GM21526 (cell line): ENCODE measurements around the gene KATNAL1.

Experiments used
- ATAC-seq: cut with Tn5 transposase; IDR thresholded peaks from one replicate; pipeline ENCODE4 v1.9.1; 2021; ENCODE audit warnings: moderate library complexity; ENCODE audit not compliant: unreplicated experiment, low FRiP score

KATNAL1 gene

DNA sequence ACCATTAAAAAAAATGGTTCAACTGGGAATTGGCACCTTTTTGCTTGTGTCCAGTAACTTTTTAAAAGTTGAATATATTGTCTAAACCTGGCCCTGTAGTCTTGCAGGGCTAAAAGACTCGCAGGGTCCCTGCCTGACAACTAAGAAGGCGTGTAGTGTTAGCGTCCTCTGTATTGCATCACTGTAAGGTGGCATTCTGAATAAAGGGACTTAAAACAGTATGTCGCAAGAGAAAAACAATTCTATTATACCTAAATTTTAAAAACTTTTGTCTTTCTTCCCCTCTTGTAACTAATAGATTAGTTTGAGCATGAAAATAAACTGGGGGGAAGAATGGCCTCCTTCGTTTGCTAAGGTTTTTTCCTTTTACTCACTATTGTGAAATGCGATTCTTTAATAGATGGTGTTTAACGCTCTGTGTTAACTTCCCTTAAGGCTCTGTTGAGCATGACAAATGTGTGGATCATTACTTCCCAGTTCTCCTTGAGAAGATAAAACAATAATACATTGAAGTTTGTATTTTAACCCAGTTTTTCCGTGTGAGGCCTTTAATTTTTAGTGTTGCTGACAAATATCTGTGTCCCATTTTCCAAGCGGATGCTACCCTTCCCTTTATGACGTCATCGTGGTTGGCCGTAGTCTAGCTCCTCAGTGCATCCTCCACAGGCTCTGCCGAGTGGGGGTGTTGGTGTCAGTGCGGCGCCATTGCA lies 134.6 kb downstream of the KATNAL1 start:
- no peak for ATAC-seq

DNA sequence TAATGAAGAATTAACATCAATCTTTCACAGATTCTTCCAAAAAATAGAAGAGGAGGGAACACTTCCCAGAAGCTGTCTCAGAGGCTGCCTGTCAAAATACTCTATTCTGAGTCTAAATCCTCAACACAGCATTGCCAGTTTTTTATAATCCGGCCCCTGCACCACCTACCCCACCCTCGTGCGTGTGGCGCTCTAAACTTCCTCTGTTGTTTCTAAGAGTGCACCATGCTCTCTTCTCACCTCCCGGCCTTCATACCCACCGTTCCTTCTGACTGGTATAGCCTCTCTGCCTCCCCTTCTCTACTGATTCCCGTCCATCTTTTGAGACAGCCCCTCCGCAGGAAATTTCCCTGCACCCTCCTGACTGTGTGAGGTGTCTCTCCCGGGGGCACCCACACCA lies 136.8 kb downstream of the KATNAL1 start:
- ATAC-seq = no peak

- no peak for ATAC-seq
Observed at GRCh38 chr13:30169442-30169841, 137.9 kb downstream of the KATNAL1 start.

GRCh38 chr13:30165796-30166195 lies 141.6 kb downstream of the KATNAL1 start:
- ATAC-seq = no peak

DNA sequence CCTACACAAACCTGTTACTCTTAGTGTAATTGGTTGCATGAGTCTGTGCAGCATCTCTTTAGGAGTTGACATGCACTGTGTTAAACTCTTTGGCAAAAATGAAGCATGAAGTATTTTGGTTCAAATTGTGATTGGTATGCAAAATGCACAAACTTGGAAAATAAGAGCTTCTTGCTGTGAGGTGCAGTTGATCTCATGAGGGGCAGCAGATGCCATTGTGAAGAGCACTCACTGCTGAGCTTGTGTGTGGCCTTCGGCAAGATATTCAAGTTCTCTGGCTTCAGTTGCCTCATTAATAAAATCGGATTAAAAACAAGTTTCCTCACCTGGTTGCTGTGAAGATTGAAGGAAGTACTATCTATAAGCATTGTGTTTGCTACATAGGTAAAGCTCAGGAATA lies 142.3 kb downstream of the KATNAL1 start:
- ATAC-seq = no peak

DNA sequence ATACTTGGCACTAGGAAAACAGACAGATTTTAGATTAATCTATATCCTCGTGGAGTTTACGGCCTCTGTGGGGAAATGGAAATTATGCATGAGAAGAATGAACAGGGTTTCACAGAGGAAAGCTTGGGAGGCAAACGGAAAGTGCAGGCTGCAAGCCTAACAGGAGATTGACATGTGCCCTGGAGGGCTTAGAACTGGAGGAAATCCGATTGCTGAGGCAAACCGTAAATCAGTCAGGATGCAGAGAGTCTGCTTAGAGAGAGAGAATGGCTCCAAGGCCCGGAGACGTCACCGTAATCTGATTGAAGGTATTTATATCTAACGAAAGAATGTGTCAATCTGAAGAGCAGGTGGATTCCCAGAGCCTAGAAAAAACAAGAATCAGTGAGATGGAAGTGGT lies 143.2 kb downstream of the KATNAL1 start:
- no peak for ATAC-seq

- no peak for ATAC-seq
Observed at GRCh38 chr13:30163441-30163840, 143.9 kb downstream of the KATNAL1 start.

- ATAC-seq = no peak
Observed at GRCh38 chr13:30159446-30159839, 147.9 kb downstream of the KATNAL1 start.

GRCh38 chr13:30158774-30159445 lies 148.4 kb downstream of the KATNAL1 start:
- ATAC-seq = no peak

GRCh38 chr13:30157616-30157993 lies 149.7 kb downstream of the KATNAL1 start:
- no peak for ATAC-seq

DNA sequence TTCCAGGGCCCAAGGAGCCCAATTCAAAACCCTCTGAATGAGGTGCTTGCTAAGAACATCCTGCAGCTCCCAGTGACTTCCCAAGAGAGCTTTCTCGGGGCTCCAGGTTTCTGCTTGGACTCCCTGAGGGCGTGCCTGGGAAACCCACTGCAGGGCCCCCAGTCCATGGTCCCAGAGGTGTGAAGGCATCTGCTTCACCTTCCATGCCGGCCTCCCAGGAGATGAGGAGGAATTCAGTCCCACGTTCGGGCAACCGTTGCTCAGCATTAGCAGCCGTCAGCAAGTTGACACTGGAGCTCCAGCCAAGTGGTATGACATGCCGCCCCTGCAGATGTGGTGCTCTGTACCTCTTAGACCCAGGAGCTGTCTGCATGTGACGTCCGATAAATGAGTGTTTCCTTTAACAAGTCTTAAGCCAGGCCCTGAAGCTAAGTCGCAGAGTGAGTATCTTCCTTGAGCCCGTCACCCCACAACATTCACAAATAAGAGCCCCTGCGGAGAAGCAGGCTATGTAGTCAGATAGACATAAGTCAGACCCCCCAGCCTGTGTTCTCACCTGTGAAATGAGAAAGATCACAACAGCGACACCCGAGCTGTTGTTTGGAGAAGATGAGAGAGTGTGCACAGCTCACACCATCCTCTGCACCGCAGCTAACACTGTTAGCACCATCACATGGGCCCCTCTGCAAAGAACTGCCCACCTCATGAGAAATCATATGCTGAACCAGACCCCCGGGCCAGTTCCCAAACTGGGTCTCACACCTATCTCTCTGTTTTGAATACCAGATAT lies 150.3 kb downstream of the KATNAL1 start:
- ATAC-seq = no peak

DNA sequence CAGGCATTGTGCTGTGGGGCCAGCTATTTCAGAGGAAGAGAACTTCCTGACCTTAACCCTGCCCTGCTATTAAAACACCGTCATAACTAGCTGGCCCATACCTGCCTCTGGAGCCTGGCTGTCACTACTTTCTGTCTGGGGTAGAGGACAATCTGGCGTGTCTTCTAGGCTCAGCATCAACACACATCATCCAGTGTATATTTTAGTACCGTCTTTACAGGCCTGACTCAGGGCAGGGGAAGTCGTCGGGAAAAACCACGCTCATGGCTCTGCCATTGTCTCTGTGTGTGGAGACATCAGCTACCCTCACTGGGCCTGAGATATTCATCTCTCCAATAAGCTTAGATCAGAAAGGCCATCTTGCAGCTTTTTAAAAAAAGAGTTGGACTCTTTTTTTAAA lies 151.1 kb downstream of the KATNAL1 start:
- no peak for ATAC-seq

DNA sequence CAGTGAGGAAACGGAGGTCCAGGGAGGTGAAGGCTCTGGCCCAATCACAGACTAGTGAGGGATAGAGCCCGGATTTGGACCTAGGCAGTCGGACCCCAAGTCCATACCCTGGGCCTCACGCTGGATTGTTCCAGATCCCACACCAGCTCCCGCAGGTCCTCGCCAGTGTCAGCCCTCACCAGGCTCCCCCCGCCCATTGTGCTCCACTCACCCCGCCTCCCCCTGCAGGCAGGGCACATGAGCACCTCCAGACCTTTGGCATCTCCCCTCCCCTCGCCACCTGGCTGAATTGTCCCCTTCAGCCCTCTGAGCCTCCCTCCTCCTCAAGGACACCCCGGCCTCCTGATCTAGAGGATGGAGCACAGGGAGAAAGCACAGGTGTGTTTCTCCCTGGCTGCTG lies 152.4 kb downstream of the KATNAL1 start:
- ATAC-seq = no peak

DNA sequence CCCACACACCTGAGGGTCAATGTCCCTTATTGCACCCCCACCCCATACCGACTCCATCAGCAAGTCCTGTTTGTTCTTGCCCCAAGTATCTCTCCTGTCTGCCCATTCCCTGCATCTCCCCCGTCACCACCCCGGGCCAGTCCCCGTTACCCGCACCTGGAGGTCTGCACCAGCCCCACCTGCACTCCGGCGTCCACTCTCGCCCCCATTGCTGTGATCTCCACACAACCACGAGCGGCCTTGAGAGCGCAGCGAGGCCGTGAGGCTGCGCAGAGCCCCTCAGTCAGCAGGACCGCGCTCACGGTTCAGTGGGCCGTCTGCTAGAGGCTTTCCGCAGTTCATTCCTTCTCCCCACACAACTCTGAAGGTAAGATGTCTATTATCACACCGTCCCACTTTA lies 152.8 kb downstream of the KATNAL1 start:
- no peak for ATAC-seq

GRCh38 chr13:30153545-30154426 lies 153.6 kb downstream of the KATNAL1 start:
- no peak for ATAC-seq
